Measurements from ENCODE around the gene SAMHD1.

The SAMHD1 gene

DNA sequence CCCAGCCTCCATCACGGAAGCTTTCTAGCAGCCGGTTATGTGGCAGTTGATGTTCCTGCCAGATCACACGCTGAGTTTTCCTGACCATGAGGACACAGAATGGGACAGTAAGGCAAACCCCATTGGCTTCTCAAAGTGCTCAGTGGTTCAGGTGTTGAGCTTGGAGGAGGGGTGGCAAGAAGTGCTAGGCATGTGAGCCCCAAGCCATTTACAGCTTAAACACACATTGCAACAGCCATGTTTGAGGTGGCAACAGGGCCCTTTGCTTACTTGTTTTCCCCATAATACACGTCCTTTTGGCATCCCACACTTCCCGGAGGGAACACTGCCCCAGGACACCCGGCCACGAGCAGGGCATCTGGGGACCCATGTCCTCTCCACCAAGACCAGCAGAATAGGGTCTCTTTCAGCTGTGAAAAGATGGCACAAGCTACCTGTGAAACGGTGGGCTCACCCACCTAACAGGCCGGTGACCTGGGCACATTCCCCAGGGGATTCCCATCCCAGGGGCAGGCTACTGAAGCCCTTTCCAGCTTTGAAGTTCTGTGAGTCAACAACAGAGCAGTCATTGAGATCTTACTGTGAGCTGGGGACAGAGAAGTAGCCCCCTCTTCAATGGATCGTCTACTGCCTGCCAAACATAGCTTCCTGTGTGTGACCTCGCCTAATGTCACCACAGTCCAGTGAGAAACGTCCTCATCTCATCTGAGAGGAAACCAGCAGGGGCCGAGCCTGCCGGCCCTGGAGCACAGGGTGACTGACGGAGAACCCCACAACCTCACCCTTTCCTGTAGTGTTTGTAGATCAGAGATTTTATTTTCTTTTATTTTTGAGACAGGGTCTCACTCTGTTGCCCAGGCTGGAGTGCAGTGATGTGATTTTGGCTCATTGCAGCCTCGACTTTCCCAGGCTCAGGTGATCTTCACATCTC is 79.6 kb downstream of the SAMHD1 start:
- no peak for DNase-seq

DNA sequence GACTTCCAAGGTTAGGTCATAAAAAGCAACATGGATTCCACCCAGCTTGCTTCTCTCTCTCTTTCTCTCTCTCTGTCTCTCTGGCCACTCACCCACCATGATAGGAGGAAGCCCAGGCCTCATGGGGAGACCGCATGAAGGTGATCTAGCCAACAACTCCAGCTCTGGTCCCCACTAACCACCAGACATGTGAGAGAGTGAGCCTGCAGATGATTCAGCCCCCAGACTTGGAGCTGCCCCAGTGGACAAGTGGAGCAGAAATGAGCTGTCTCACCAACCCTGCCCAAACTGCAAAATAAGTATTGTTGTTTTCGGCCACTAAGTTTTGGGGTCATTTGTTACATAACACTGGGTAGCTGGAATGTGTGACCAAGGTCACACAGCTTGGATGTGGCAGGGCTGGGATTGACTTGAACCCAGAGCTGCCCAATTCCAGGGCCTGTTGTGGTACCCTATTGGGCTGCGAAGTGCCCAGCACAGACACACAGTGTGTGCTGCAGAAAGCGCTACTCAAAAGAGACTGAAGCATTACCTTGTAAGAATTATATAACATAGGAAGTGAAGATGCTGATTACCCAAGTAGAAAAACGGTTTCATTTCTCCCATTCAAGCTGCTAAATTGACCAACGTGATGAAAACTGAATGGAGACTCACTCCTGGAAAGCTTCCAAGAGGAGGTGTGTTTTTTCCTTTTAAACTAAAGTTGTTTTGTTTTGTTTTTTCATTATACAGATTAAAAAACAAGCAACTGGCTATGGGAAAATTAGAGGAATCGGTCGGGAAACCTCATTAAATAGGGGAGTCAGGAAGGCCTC is 84.6 kb downstream of the SAMHD1 start:
- DNase-seq, result no peak

DNA sequence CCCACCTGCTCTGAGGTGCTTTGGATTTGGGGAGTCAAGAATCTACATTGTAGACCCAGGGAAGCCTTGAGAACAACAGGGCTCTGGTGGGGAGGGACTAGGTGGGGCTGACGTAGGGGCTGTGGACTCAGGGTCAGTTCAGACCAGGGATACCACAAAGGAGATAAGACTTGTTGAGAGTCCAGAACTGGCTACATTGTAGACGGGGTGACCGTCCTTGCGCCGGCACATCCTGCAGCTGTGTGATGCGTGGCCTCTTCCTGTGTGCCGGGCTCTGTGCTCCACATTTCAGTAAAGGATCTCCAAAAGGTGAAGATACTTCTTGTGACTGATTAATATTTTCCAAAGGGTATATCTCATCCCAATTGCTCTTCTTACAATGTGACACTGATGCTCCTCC is 85.3 kb downstream of the SAMHD1 start:
- no peak for DNase-seq

DNA sequence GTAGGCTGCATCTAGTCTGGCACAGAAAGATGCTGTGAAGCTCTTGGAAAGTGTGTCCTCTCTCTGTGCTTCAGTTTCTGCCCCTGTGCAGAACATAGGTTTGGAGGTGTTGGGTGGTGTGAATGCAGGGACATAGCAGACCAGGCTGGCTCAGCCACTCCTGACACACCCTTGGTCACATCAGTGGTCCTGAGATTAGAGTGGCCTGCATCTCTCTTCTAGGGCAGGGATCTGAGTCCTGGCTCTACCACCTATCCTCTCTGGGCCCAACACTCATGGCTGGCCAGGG is 85.7 kb downstream of the SAMHD1 start:
- DNase-seq, result no peak

DNA sequence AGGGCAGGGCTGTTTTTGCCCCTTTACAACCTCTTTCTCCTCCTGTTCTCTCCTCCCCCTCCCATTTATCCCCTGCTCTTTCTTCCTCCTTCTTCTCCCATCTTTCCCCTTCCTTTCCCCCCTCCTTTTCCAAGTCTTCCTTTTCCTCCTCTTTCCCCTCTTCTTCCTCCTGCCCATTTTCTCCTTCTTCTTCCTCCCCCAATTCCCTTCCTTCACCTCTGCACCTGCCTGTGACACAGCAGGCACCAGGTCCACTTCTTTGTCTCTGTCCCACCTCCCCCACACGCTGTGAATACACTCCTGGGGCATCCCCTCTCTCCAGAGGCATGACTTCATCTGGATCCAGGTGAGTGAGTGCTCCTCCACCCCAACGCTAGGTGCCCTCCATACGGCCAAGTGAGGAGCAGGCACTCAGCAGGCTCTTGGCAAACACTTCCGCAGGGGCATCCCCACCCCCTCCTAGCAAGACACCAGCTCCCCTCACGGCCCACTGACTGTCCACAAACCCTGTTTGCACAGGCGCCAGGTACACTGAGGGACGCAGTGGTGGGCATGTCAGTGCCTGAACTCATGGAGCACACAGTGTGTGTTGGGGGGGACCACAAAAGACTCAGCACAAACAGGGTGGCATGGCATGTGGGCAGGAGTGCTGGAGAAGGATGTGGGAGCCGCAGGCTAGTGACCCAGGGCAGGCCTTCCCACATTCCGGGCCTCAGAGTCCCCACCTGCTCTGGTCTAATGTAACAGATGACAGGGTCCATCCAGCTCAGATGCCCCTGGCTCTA is 86.2 kb downstream of the SAMHD1 start:
- no peak for DNase-seq

DNA sequence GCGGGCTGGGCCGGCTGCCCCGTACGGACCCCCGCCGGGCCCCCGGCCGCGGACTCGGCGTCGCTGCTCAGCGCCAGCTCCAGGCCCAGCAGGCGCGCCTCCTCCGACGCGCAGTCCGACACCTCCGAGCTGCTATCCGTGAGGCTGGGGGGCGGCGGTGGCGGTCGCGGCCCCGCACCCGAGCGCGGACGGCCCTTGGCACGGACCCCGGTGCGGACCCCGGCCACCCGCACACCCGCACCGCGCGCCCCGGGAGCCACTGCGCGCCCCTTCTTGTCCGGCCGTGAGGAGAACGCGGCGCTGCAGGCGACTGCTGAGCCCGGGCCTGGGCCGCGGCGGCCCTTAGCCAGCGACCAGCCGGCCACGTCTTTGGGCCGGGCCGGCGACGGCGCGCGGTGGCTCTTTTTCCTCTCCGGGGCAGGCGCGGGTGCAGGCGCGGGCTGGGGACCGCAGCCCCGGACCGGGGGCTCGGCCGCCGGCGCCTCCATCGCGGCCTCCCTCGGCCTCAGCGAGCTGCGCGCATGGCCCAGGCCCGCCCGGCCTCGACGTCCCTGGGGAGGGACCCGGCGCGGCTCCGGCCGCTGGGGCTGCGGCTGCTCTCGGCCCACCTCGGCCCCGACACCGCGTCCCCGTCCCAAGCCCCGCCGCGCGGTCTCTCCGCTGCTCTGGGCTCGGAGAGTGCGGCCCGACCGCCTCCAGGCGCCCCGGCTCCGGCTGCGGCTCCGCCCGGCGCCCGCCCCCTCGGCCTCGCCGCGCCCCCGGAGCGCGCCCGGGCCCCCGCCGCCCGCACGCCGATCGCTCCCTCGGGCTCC is 88.4 kb downstream of the SAMHD1 start:
- no peak for DNase-seq

DNA sequence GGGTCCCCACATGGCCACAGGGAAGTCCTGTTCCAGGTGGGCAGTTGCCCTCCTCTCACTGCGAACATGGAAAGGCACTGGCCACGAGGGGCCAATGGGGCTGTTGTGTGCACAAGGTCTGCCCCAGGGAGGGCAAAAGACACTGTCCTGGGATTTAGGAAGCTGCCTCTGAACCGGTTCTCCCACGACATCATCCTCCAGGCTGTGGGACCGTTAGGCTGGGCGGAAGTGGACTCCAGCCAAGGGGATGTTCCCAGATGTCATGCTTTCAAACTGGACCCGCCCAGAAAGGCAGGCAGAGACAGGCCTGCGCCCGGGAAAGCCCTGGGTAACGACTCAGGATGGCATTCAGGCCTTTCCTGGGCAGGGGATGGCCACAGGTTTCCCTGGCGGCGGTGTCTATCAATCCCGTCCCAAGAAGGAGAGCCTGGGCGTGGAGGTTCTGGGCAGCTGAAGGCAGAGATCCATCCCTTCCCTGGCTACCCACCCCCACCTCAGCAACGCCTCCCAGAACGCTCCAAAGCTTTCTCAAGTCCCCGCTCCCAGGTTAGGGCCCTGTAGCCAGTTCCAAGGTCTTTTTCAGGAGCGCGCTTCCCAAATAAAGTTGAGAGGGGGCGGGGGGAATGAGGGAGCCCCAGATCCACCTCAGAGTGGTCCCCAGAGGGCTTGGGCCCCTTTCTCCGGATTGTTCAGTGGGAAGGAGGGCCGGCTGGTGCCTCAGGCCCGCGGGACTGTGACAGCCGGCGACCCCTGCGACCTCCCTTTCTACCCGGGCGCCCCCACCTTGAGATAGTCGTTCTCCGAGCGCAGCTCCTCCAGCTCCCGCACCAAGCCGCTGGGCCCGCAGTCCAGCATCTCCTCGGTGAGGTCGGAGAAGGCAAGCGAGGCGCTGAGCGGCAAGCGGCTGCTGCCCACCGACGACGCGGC is 89.4 kb downstream of the SAMHD1 start:
- DNase-seq, result no peak

DNA sequence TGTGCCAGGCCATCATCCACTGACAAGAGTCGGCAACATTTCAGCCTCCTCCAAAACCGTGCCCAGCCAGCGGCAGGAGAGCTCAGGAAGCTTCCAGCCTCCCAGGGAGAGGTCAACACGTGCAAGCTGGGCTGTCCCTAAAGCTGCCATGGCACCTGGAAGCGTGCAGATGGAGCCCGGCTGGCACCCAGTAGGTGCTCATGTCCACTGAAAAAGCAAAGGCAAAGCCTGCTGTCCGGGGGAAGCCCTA is 90.0 kb downstream of the SAMHD1 start:
- no peak for DNase-seq

DNA sequence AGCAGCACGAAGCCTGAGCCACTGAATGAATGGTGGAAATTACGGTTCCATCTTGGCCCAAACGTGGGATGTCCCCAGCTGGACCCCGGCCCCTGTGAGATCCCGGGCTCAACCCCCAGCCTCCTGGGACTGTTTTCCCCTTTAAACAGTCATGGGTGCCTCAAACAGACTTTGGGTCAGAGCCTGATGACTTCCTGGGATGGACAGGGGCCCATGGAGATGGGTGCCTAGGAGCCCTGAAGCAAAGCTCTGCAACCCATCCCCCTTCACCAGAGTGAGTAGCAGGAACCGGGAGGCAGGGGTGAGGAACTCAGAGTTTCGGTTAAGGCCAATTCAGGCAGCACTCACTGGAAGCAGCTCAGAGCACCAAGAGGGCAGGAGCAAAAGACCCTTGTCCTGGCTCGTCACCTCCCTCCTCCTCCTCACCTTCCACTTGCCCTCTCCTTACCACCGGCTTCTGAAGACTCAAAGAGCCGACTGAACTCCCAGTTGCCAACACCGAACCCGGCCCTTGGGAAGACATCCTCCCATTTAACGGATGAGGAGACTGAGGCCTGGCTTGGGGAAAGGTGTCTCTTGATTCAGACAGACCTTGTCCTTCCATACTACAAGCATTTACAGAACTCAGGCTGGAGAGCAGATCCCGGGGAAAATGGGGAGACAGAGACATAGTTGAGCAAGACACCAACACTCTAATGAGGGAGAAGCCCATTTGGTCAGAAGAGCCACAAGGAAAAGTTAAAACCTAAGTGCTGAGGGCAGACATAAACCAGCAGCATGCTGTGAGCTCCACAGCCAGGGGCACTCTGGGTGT is 90.5 kb downstream of the SAMHD1 start:
- DNase-seq, result no peak

DNA sequence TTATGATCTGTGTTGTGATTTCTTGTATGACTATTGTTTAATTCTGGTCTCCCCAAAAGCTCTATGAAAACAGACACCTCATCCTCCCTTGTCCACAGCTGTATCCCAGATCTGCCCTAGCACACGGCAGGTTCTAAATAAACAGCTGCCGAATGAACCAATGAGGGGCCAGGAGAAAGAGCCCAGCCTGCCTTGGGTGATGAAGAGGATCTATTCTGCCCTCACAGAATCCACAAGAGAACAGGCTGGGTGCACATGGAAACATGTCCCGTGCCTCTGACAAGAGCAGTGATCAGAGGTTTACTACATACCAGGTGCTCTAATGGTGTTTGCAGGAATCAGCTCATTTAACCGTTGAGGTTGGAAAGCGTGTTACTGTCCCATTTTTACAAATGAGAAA is 91.2 kb downstream of the SAMHD1 start:
- no peak for DNase-seq

DNA sequence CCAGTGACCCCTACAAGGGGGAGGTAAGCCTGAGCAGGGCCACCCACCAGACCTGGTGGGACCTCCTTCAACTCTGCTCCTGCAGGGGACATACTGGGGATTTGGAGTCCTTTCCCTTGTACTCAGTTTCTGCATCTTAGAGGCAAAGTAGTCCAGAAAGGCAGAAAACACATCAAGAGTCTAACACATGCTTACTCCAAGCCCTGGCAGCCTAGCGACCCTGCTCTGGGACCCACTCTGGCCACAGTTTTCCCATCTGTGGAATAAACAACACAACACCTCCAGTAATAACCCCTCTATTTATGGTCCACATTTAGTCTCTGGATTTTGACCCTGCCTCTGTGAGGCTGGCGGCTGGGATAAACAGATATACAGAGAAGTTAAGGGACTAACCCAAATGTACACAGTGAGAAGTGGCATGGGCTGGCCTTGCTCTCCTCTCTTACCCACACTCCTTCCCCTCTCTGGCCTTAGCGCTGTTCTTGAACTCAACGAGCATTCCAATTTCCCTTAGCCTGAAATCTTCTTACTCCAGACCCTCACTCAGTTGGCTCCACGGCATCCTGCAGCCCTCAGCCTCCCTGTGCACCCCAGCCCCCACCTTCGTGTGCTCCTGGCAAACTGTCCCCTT is 91.7 kb downstream of the SAMHD1 start:
- DNase-seq, result no peak

DNA sequence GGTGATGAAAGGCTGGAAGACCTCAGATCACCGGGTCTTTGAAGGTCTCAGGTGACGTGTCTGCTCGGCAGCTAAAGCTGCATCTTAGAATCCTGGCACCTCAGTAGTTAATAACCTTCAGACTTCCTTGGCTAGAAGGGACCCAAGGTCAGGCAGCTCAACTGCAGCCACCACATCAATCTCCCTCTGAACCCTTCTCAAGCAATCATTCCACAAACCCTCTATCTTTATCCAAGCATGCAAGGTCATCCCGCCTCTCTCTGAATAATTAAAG is 92.3 kb downstream of the SAMHD1 start:
- DNase-seq, result no peak

DNA sequence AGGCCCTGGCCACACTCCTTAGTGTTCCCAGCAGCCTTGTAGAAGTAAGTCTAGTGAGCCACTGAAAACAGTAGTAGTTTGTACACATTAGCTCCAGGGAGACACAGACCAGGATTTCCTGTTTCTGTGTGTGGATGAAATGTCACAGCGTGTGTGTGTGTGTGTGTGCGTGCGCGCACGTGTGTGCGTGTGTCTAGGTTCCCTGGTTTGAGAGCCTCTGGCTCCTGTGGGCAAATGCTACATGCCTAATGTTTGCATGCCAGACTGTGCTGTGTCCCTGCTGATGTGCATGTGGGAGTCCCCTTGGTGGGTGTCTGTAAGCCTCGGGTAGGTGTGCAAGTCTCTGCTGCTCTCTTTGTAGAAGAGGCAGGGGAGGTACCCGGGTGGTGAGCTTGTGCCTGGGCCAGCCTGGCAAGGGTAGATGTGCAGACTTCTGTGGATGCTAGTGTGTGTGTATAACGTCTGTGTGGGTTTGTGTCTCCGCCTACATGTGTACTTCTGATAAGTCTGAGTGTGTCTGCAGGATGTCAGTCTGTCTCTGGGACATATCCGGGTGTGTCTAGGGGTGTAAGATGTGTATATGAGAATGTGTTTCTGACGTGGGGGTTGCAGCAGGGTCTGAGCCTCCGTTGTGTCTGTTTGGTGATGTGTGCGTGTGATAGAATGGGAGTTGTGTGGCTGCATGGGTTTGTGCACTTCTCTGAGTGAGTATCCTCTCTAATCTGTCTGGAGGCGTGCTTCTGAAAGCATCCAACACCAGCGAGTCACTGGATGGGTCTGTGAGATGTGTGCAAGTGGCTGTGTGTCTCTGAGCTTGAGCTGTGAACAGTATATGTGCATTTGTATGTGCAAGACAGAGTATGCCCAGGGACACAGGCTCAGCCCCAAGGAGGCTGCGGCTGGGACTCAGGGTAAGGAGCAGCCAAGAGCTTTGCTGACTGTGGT is 94.5 kb downstream of the SAMHD1 start:
- DNase-seq, result no peak

DNA sequence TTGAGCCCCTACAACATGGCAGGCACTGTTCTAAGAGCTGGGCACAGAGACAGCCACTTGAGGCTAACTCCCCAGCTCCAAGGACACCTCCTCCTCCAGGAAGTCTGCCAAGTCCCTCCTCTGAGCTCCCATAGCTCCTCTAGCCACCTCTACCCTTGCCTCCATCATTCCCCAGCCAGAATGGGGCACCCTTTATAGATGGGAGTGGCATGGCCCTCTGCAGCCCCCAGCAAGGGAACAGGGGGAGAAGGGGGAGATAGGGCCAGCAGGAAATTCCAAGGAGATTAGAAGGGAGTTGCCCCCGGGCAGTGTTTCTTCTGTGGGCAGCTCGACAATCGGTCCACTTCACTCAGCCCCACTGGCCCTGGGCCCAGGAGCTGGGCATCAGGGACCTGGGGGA is 95.3 kb downstream of the SAMHD1 start:
- DNase-seq, result no peak

DNA sequence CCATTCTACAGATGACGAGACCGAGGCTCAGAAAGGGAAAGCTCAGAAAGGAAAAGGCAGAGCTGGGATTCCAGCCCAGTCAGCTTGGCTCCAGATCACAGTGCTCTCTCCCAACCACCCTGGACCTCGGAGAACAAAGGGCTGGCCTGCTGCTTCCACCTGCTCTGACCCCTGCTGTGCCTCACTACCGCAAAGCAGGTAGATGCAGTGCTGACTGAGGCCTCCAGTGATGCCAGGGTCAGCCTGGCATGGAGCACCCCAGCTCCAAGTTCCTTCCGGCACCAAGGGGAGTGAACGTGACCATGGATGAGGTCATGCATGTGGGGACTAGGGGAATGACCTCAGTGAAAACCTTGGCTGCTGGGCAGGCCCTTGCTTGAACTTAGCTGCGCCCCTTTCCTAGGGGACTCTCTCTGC is 96.3 kb downstream of the SAMHD1 start:
- no peak for DNase-seq

DNA sequence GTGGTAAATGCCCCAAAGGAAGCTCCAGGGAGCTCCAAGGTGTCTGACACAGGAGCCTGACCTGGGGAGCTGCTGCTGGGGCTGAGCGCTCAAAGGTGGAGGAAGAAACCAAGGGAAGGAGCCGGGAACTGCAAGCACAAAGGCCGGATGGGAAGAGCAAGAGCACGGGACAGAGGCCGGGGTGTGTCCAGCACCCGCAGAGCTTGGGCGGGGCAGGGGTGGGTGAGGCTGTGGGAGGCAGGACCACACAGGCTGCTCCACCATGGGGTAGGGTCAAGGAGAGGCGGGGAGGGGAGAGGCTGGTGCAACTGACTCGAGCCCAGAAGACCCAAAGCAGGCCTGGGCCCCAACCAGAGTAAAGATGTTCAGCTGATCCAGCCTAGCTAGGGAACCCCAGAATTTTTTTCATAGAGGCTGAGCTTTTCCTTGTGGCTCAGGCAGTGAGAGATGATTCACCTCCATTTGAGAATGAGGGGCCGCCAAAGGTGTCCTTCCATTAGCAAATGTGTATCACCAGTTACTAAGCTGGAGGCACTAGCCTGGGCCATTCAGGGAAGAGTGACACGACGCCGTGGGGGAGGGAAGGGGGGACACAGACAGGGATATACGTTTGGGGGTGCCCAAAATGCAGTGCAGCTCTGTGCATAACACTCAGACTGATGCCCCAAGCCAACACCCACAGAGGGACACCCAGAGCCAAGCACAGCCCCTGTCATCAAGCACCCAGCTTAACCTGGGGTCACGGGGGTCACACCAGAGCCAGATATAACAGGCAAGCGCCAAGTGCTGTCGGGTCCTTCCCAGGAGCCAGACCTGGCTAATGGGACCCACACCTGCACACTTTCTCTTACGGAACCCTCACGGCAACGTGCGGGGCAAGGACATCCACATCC is 96.9 kb downstream of the SAMHD1 start:
- no peak for DNase-seq

DNA sequence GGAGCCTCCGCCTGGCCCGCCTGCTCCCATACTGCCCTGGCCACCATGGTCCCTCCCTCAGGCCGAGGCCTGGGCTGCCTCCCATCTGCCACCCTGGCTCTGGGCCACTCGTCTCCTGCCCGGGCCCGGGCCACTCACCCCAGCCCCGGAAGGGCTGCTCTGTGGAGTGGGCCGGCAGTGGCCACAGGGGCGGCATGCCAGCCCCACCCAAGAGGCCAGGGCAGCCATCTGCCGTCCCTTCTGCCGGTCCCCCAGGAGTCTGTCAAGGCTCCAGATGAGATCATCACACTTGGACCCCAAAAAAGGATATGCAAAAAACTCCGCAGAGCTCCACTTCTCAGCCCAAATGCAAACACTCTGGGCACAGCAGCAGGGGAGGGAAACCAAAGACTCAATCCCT is 99.3 kb downstream of the SAMHD1 start:
- no peak for DNase-seq

DNA sequence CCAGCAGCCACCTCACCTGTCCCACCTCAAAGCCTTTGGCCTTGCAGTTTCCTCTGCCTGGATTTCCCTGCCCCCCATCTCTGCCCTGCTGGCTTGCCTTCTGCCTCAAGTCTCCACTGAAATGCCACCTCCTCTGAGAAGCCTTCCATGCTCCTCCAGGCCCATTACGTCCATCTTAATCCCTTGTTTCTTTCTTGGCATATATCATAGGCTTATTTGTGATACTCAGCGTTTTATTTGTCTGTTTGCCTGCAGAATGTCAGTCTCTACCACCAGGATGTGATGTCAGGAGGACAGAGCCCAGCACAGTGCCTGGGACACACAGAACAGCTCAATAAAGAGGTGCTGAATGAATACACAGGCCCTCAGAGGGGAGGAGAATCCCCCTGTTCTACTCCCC is 100.0 kb downstream of the SAMHD1 start:
- no peak for DNase-seq
